ENCODE data around the gene FAM111B.

FAM111B gene

DNA sequence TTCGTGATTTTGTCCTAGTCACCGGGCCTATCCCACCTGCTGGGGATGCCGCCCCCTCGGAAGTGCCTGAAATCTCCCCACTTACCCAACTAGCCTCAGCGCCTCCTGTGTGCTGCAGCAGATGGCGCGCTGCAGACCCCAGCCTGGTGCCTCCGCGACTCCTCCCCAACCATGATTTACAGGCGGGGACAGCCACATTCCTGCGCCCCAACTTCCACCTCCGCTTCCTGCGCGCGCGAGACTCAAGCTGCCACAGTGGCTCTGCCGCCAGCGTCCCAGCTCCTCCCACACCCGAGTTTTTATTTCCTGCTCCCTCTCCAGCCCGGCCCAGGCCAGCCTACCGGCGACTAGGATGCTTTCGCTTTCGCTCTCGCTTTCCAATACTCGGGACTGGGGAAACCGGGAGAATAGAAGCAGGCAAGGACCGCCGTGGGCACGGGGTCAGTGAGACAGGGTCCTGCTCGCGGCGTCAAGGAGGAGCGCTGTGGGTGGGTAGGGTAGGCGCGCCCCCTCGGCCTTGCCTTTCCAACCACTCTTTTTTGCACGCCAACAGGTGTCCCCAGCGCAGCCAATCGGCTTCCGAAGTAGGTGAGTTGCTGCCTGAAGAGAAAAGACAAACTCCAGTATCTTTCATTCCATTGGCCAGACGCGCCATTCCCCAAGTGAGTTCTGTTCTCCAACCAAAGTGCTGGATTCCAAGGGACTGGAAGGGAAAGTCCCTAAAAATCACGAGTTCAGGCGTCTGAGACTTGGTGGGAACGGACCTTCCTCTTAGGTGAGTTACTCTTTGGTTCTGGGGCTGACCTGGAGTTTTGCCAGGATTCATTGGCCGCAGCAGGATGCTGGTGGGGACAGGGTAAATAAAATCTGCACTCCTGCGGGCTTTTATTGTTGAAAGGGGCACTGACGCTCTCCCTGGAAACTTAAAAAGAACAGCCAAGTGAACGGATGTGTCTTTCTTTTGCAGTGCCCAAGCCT lies 35.8 kb downstream of the FAM111B start, which contains the start of gene FAM111A (continued):
- no peak for TF ChIP-seq YY1 (tag by site-specific recombination; IDR thresholded peaks at IDR 0.05)
- TF ChIP-seq ZNF426 (tag by site-specific recombination; IDR thresholded peaks at IDR 0.05): no peak
- TF ChIP-seq, protein P1, sequence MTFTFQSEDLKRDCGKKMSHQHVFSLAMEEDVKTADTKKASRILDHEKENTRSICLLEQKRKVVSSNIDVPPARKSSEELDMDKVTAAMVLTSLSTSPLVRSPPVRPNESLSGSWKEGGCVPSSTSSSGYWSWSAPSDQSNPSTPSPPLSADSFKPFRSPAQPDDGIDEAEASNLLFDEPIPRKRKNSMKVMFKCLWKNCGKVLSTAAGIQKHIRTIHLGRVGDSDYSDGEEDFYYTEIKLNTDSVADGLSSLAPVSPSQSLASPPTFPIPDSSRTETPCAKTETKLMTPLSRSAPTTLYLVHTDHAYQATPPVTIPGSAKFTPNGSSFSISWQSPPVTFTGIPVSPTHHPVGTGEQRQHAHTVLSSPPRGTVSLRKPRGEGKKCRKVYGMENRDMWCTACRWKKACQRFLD (tag by site-specific recombination; IDR thresholded peaks at IDR 0.05): no peak
- TF ChIP-seq, protein P2, sequence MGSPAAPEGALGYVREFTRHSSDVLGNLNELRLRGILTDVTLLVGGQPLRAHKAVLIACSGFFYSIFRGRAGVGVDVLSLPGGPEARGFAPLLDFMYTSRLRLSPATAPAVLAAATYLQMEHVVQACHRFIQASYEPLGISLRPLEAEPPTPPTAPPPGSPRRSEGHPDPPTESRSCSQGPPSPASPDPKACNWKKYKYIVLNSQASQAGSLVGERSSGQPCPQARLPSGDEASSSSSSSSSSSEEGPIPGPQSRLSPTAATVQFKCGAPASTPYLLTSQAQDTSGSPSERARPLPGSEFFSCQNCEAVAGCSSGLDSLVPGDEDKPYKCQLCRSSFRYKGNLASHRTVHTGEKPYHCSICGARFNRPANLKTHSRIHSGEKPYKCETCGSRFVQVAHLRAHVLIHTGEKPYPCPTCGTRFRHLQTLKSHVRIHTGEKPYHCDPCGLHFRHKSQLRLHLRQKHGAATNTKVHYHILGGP (tag by site-specific recombination; IDR thresholded peaks at IDR 0.05): no peak
- no peak for TF ChIP-seq ZBTB49 (tag by site-specific recombination; IDR thresholded peaks at IDR 0.05; ENCODE audit: low read depth)
- no peak for TF ChIP-seq KLF8 (tag by site-specific recombination; IDR thresholded peaks at IDR 0.05)
- TF ChIP-seq FEZF1 (tag by site-specific recombination; IDR thresholded peaks at IDR 0.05): no peak; the same call in 1 of the 2 replicates
- no peak for TF ChIP-seq ZNF571 (tag by site-specific recombination; IDR thresholded peaks at IDR 0.05)
- TF ChIP-seq, protein P3, sequence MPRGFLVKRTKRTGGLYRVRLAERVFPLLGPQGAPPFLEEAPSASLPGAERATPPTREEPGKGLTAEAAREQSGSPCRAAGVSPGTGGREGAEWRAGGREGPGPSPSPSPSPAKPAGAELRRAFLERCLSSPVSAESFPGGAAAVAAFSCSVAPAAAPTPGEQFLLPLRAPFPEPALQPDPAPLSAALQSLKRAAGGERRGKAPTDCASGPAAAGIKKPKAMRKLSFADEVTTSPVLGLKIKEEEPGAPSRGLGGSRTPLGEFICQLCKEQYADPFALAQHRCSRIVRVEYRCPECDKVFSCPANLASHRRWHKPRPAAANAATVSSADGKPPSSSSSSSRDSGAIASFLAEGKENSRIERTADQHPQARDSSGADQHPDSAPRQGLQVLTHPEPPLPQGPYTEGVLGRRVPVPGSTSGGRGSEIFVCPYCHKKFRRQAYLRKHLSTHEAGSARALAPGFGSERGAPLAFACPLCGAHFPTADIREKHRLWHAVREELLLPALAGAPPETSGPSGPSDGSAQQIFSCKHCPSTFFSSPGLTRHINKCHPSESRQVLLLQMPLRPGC (tag by site-specific recombination; IDR thresholded peaks at IDR 0.05): peak; percentile 78
- TF ChIP-seq ZNF138 (tag by site-specific recombination; IDR thresholded peaks at IDR 0.05; ENCODE audit: borderline replicate concordance): no peak
- TF ChIP-seq, protein P4, sequence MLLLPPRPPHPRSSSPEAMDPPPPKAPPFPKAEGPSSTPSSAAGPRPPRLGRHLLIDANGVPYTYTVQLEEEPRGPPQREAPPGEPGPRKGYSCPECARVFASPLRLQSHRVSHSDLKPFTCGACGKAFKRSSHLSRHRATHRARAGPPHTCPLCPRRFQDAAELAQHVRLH (tag by site-specific recombination; IDR thresholded peaks at IDR 0.05): no peak
- TF ChIP-seq OSR2 (tag by site-specific recombination; IDR thresholded peaks at IDR 0.05): no peak
- peak; percentile 49 for TF ChIP-seq ZBTB17 (tag by site-specific recombination; IDR thresholded peaks at IDR 0.05)
- no peak for TF ChIP-seq ZNF658 (tag by site-specific recombination; IDR thresholded peaks at IDR 0.05)
- TF ChIP-seq, protein P5, sequence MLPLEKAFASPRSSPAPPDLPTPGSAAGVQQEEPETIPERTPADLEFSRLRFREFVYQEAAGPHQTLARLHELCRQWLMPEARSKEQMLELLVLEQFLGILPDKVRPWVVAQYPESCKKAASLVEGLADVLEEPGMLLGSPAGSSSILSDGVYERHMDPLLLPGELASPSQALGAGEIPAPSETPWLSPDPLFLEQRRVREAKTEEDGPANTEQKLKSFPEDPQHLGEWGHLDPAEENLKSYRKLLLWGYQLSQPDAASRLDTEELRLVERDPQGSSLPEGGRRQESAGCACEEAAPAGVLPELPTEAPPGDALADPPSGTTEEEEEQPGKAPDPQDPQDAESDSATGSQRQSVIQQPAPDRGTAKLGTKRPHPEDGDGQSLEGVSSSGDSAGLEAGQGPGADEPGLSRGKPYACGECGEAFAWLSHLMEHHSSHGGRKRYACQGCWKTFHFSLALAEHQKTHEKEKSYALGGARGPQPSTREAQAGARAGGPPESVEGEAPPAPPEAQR (tag by site-specific recombination; IDR thresholded peaks at IDR 0.05): no peak
- TF ChIP-seq HOXC10 (CRISPR knock-in tag; IDR thresholded peaks at IDR 0.05): no peak
- no peak for TF ChIP-seq ZNF174 (tag by site-specific recombination; IDR thresholded peaks at IDR 0.05)
- no peak for TF ChIP-seq ZNF211 (tag by site-specific recombination; IDR thresholded peaks at IDR 0.05; ENCODE audit: low read depth)
- TF ChIP-seq SCRT1 (tag by site-specific recombination; IDR thresholded peaks at IDR 0.05; ENCODE audit: borderline replicate concordance): peak; percentile 93
- TF ChIP-seq, protein P6, sequence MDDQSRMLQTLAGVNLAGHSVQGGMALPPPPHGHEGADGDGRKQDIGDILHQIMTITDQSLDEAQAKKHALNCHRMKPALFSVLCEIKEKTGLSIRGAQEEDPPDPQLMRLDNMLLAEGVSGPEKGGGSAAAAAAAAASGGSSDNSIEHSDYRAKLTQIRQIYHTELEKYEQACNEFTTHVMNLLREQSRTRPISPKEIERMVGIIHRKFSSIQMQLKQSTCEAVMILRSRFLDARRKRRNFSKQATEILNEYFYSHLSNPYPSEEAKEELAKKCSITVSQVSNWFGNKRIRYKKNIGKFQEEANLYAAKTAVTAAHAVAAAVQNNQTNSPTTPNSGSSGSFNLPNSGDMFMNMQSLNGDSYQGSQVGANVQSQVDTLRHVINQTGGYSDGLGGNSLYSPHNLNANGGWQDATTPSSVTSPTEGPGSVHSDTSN (CRISPR knock-in tag; IDR thresholded peaks at IDR 0.05): no peak
- TF ChIP-seq PRDM1 (tag by site-specific recombination; IDR thresholded peaks at IDR 0.05): peak; percentile 94
- TF ChIP-seq ZNF561 (tag by site-specific recombination; IDR thresholded peaks at IDR 0.05; ENCODE audit: borderline replicate concordance): no peak
- no peak for TF ChIP-seq ZNF10 (tag by site-specific recombination; IDR thresholded peaks at IDR 0.05)
- no peak for TF ChIP-seq ZNF223 (tag by site-specific recombination; IDR thresholded peaks at IDR 0.05)
- TF ChIP-seq, protein P7, sequence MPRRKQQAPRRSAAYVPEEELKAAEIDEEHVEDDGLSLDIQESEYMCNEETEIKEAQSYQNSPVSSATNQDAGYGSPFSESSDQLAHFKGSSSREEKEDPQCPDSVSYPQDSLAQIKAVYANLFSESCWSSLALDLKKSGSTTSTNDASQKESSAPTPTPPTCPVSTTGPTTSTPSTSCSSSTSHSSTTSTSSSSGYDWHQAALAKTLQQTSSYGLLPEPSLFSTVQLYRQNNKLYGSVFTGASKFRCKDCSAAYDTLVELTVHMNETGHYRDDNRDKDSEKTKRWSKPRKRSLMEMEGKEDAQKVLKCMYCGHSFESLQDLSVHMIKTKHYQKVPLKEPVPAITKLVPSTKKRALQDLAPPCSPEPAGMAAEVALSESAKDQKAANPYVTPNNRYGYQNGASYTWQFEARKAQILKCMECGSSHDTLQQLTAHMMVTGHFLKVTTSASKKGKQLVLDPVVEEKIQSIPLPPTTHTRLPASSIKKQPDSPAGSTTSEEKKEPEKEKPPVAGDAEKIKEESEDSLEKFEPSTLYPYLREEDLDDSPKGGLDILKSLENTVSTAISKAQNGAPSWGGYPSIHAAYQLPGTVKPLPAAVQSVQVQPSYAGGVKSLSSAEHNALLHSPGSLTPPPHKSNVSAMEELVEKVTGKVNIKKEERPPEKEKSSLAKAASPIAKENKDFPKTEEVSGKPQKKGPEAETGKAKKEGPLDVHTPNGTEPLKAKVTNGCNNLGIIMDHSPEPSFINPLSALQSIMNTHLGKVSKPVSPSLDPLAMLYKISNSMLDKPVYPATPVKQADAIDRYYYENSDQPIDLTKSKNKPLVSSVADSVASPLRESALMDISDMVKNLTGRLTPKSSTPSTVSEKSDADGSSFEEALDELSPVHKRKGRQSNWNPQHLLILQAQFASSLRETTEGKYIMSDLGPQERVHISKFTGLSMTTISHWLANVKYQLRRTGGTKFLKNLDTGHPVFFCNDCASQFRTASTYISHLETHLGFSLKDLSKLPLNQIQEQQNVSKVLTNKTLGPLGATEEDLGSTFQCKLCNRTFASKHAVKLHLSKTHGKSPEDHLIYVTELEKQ (tag by site-specific recombination; IDR thresholded peaks at IDR 0.05; ENCODE audit: borderline replicate concordance): no peak
- TF ChIP-seq ZNF23 (tag by site-specific recombination; IDR thresholded peaks at IDR 0.05; ENCODE audit: borderline replicate concordance): no peak

Measured in HEK293 (cell line).